Epithelial cell of proximal tubule (primary cell): ENCODE measurements around the gene GGACT. TPM values are rescaled to one million over a fixed set of nuclear protein-coding genes. Genes with fewer than 3 reads are reported as not detected.

Source experiments
- DNase-seq: peaks from one replicate; pipeline ENCODE4 v3.0.0-alpha.2; 2011; ENCODE audit warnings: low read depth
- H3K4me3 ChIP-seq: 2 replicates; pipeline ENCODE4 v1.5.1; 2011; ENCODE audit warnings: low read depth, mild to moderate bottlenecking, low read length
- total RNA-seq: library from RNA; depleted of rRNA; stranded (reverse); fragments of >200 nt; gene quantifications from 2 replicates; pipeline ENCODE4 v1.2.3, GENCODE V29; 2015
- TF ChIP-seq, protein P1 (sequence below): conservative IDR thresholded peaks from 2 replicates; pipeline ENCODE4 v1.5.1; 2012; ENCODE audit warnings: low read depth, mild to moderate bottlenecking, low read length

GGACT gene
- total RNA-seq, 1 donor from 2014 or later = 5.2 TPM

- H3K4me3 ChIP-seq = no peak overlapping the region
- TF ChIP-seq, protein P1, sequence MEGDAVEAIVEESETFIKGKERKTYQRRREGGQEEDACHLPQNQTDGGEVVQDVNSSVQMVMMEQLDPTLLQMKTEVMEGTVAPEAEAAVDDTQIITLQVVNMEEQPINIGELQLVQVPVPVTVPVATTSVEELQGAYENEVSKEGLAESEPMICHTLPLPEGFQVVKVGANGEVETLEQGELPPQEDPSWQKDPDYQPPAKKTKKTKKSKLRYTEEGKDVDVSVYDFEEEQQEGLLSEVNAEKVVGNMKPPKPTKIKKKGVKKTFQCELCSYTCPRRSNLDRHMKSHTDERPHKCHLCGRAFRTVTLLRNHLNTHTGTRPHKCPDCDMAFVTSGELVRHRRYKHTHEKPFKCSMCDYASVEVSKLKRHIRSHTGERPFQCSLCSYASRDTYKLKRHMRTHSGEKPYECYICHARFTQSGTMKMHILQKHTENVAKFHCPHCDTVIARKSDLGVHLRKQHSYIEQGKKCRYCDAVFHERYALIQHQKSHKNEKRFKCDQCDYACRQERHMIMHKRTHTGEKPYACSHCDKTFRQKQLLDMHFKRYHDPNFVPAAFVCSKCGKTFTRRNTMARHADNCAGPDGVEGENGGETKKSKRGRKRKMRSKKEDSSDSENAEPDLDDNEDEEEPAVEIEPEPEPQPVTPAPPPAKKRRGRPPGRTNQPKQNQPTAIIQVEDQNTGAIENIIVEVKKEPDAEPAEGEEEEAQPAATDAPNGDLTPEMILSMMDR = no peak
- no peak for DNase-seq
Observed at GRCh38 chr13:100601716-100602115, 13.1 kb upstream of the GGACT start.

DNA sequence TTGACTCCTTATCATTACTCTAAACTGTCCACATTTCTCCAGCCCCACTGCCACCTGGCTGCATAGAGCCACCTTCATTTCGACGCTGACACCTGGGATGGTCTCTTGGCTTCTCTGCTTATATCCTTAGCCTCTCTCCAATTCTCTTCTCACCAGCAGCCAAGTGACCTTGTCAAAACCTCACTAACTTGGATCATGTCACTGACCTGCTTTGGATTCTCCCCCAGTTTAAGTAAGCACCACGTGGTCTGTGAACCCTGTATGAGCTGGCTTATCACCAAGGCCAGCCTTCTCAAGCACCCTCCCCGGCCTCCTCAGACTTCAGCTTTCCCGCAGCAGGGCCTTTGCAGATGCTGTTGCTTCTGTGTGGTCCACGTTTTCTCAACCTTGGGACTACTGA lies 12.3 kb upstream of the GGACT start:
- peak; percentile 4 for DNase-seq
- no peak overlapping the region for H3K4me3 ChIP-seq
- TF ChIP-seq, protein P1 = no peak

DNA sequence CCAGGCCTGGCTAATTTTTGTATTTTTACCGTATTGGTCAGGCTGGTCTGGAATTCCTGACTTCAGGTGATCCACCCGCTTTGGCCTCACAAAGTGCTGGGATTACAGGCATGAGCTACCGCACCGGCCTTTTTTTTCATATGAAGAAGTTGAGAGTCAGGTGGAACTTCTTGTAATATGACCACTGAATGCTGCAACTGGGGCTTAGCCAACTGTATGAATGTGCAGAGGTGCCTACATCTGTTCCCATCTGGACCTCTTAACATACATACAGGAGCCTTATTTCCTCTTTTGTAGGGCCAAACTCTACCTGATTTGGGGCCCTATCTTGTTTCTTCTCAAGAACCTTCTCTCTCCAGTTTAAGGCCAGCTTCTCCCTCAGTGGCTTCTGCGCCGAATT lies 11.9 kb upstream of the GGACT start:
- no peak overlapping the region for H3K4me3 ChIP-seq
- DNase-seq = no peak
- TF ChIP-seq, protein P1 = no peak

GRCh38 chr13:100597253-100597652 lies 8.7 kb upstream of the GGACT start:
- no peak for DNase-seq
- TF ChIP-seq, protein P1 = no peak

DNA sequence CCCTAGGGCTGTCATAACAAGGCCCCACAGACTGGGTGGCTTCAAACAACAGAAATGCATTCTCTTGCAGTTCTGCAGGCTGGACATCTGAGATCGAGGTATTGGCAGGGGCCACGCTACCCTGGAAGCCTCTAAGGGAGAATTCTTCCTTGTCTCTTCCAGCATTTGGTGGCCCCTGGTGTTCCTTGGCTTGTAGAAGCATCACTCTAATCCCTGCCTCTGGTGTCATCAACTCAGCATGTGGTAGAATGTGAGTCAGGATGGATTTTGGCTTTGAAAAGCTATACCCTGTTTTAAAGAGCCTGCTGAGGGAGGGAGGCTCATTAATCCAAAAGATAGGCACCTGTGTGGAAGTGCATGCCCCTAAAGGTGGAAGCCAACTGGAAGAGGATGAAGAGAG lies 7.9 kb upstream of the GGACT start:
- no peak for DNase-seq
- TF ChIP-seq, protein P1 = no peak
- no peak overlapping the region for H3K4me3 ChIP-seq

More at GRCh38 chr13:100597253-100597652, 8.7 kb upstream of the GGACT start:
- no peak overlapping the region for H3K4me3 ChIP-seq

GRCh38 chr13:100594731-100595130 lies 6.1 kb upstream of the GGACT start:
- TF ChIP-seq, protein P1 = peak; percentile 58
- DNase-seq = no peak
- no peak overlapping the region for H3K4me3 ChIP-seq

- DNase-seq = no peak
- TF ChIP-seq, protein P1 = no peak
- H3K4me3 ChIP-seq = no peak overlapping the region
Observed at GRCh38 chr13:100594255-100594654, 5.7 kb upstream of the GGACT start.
